Activated CD8-positive, alpha-beta memory T cell treated with anti-CD3 and anti-CD28 coated beads, Interleukin-2, amount 50 U/mL, for 1 hour (primary cell): ENCODE measurements around the gene NUP214.

ENCODE experiments used
- DNase-seq: peaks from one replicate; pipeline ENCODE4 v3.0.0-alpha.2; 2020; ENCODE audit errors: extremely low read depth

The NUP214 gene

GRCh38 chr9:131276094-131276888, 150.9 kb downstream of the NUP214 start, which contains the start of gene FAM78A:
FAM78A (minus strand) TSS chr9:131276510; CDS start chr9:131276179, 331 bp downstream.
- DNase-seq, result no peak

- no peak for DNase-seq
Measured at GRCh38 chr9:131276891-131277286, 151.5 kb downstream of the NUP214 start.

- no peak for DNase-seq
Measured at GRCh38 chr9:131277287-131277909, 152.0 kb downstream of the NUP214 start.

GRCh38 chr9:131277910-131278701, 152.7 kb downstream of the NUP214 start:
- peak; percentile 58 for DNase-seq

- no peak for DNase-seq
Measured at GRCh38 chr9:131278702-131279111, 153.3 kb downstream of the NUP214 start.

- DNase-seq, result no peak
Measured at GRCh38 chr9:131279196-131279862, 153.9 kb downstream of the NUP214 start.

- DNase-seq, result no peak
Measured at GRCh38 chr9:131279863-131280570, 154.6 kb downstream of the NUP214 start.

GRCh38 chr9:131280660-131281059, 155.3 kb downstream of the NUP214 start:
- no peak for DNase-seq

- no peak for DNase-seq
Measured at GRCh38 chr9:131281119-131281965, 156.0 kb downstream of the NUP214 start.

GRCh38 chr9:131282175-131282574, 156.8 kb downstream of the NUP214 start:
- DNase-seq, result no peak

GRCh38 chr9:131282688-131283422, 157.5 kb downstream of the NUP214 start:
- no peak for DNase-seq
